DND-41 (cell line): Measurements from ENCODE around the gene OARD1.

ENCODE experiments used
- EZH2 ChIP-seq: IDR thresholded peaks from 3 replicates; pipeline ENCODE4 v1.6.1; 2012; ENCODE audit warnings: borderline replicate concordance, low read depth, mild to moderate bottlenecking, moderate library complexity, low read length, inconsistent platforms; ENCODE audit not compliant: severe bottlenecking
- TF ChIP-seq, protein P1 (sequence below): IDR thresholded peaks from 2 replicates; pipeline ENCODE4 v1.5.1; 2012; ENCODE audit warnings: borderline replicate concordance, low read length, moderate library complexity, mild to moderate bottlenecking; ENCODE audit not compliant: poor library complexity, severe bottlenecking; ENCODE audit errors: extremely low read depth

DNA sequence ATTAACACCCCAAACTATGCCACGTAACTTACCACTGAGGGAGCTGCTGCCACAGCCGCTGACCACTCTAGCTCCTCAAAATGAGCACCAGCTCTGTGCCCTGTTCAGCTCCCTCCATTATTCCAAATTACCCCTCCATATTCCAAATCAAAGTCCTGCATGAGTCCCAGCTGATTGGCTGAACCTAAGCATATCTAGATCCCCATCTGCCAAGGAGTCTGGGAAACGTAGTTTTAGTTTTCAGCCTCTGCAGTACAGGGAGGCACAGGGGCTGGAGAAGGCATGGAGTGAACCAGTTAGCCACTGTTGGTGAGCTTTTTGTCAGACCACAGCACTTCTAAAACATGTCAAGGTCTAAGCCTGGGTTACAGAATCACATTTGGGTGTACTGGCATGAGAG lies 49.0 kb downstream of the OARD1 start:
- TF ChIP-seq, protein P1, sequence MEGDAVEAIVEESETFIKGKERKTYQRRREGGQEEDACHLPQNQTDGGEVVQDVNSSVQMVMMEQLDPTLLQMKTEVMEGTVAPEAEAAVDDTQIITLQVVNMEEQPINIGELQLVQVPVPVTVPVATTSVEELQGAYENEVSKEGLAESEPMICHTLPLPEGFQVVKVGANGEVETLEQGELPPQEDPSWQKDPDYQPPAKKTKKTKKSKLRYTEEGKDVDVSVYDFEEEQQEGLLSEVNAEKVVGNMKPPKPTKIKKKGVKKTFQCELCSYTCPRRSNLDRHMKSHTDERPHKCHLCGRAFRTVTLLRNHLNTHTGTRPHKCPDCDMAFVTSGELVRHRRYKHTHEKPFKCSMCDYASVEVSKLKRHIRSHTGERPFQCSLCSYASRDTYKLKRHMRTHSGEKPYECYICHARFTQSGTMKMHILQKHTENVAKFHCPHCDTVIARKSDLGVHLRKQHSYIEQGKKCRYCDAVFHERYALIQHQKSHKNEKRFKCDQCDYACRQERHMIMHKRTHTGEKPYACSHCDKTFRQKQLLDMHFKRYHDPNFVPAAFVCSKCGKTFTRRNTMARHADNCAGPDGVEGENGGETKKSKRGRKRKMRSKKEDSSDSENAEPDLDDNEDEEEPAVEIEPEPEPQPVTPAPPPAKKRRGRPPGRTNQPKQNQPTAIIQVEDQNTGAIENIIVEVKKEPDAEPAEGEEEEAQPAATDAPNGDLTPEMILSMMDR, result no peak
- no peak for TF ChIP-seq EZH2
